Fibroblast of mammary gland (primary cell): ENCODE data around the gene FAM149B1.

Source experiments
- DNase-seq: peaks from one replicate; pipeline ENCODE4 v3.0.0-alpha.2; 2010; ENCODE audit warnings: low read depth
- H3K4me3 ChIP-seq: 2 replicates; pipeline ENCODE4 v1.5.1; 2011; ENCODE audit warnings: low read depth, mild to moderate bottlenecking, low read length, moderate library complexity; ENCODE audit not compliant: control insufficient read depth
- TF ChIP-seq, protein P1 (sequence below): conservative IDR thresholded peaks from 2 replicates; pipeline ENCODE4 v1.5.1; 2011; ENCODE audit warnings: low read depth, low read length, inconsistent platforms; ENCODE audit not compliant: control insufficient read depth, insufficient read depth

FAM149B1 gene

DNA sequence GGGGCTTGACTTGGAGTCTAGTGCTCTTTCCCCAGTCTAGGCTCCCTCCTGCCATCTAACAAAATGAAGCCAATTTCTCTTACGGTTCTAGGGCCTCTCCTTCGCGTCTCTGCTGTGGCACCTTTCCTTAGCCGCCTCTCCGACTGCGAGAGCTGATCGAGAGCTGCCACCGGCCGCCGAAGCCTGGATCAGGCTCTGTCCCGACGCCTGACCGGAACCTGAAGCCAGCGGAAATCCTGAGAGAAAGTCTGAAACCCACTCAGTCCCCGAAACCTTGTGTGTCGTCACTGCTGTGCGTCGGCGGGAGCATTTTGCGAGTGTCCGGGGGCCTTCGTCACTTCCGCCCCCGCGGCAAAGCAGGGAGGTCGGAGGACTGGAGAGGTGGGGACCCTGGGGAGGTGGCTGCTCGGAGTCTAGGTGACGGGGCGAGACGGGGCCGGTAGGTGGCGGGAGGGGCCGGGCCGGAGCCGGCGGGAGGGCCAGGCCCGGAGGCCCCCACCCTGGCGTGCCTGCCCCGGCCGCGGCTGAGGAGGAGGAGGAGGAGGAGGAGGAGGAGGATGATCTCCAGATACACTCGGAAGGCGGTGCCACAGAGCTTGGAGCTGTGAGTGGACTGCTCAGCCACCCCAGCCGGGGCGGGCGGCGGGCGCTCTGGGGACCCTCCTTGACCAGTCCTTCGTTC lies at the start of gene FAM149B1, which contains the start of gene ECD:
TSS of gene FAM149B1 (plus strand) at position 337 of the 682 bp plus-strand sequence. CDS start at position 558, 221 bp downstream.
TSS of gene ECD (minus strand) at position 226 of the 682 bp plus-strand sequence. CDS start 4,071 bp downstream, outside the sequence.
- peak within 1 kb of the TSS; percentile 99 for H3K4me3 ChIP-seq
- peak; percentile 94 for DNase-seq
- TF ChIP-seq, protein P1, sequence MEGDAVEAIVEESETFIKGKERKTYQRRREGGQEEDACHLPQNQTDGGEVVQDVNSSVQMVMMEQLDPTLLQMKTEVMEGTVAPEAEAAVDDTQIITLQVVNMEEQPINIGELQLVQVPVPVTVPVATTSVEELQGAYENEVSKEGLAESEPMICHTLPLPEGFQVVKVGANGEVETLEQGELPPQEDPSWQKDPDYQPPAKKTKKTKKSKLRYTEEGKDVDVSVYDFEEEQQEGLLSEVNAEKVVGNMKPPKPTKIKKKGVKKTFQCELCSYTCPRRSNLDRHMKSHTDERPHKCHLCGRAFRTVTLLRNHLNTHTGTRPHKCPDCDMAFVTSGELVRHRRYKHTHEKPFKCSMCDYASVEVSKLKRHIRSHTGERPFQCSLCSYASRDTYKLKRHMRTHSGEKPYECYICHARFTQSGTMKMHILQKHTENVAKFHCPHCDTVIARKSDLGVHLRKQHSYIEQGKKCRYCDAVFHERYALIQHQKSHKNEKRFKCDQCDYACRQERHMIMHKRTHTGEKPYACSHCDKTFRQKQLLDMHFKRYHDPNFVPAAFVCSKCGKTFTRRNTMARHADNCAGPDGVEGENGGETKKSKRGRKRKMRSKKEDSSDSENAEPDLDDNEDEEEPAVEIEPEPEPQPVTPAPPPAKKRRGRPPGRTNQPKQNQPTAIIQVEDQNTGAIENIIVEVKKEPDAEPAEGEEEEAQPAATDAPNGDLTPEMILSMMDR: no peak

DNA sequence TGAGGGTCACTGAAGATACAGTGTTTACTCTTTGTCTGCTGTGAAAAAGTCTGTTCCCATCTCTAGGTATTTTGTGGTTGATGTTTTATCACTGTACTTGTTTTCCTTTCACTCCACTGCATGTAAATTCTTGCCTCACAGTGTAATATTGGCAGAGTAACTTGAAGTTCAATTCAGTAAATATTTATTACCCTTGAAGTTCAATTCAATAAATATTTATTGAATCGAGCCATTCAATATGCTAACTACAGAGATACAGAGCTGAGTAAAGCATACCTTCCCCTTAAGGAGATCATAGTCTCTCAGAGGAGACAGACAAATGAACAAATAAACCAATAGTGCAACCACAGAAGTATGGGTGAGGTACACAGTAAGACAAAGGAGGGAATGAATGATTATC lies 48.5 kb upstream of the FAM149B1 start:
- DNase-seq: no peak
- H3K4me3 ChIP-seq: no peak overlapping the region
- TF ChIP-seq, protein P1: no peak

DNA sequence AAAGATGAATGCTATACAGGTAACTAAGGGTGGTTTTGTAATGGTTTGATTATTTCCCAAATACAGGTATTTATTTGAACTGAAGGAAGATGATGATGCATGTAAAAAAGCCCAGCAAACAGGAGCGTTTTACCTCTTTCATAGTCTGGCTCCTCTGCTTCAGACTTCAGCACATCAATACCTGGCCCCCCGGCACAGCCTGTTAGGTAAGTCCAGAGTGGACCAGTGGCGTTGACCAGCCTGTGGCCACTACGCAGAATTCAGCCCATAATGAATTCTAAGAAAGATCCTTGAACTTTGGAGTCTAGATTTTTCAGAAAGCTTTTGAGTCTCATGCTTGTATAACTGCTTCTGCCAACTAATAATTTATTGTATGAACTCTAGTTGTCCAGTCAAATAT lies 48.0 kb upstream of the FAM149B1 start:
- no peak overlapping the region for H3K4me3 ChIP-seq
- no peak for DNase-seq
- TF ChIP-seq, protein P1: no peak

DNA sequence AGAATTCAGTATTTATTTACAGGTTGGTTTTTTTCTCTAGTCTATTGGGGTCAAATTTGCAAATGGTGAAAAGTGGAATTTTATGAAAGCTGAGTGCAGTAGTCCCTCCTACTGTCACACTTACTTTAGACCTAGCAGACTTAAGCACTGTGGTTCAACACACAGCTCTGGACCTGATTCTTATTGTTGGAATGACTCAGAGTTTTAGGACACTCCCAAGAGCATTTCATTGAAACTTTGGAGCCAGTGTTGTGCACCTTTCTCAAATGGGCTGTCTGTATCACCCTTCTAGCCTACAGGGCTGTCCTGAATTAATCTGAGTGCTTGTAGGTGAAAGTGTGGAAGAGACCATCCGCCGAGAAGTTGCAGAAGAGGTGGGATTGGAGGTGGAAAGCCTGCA lies 41.6 kb upstream of the FAM149B1 start:
- DNase-seq: peak; percentile 22
- TF ChIP-seq, protein P1: no peak
- no peak overlapping the region for H3K4me3 ChIP-seq

DNA sequence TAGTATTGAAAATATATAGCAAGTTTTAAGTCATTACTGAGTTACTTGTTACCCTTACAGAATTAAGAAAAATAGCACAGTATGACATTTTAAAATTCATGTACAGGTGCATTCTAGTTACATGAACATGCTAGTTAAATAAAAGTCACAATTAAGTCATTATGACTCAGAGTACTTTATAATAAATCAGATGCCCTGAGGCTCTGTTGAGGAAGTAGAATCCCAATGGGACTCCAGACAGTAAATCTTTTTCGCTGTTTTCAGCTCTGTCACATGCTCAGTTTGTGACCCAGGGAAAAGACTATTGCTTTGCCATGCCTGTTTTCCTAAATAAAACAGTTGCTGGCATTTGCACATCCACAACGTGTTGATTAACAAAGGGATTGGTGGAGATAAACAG lies 36.6 kb upstream of the FAM149B1 start:
- DNase-seq: peak; percentile 42
- TF ChIP-seq, protein P1: no peak

DNA sequence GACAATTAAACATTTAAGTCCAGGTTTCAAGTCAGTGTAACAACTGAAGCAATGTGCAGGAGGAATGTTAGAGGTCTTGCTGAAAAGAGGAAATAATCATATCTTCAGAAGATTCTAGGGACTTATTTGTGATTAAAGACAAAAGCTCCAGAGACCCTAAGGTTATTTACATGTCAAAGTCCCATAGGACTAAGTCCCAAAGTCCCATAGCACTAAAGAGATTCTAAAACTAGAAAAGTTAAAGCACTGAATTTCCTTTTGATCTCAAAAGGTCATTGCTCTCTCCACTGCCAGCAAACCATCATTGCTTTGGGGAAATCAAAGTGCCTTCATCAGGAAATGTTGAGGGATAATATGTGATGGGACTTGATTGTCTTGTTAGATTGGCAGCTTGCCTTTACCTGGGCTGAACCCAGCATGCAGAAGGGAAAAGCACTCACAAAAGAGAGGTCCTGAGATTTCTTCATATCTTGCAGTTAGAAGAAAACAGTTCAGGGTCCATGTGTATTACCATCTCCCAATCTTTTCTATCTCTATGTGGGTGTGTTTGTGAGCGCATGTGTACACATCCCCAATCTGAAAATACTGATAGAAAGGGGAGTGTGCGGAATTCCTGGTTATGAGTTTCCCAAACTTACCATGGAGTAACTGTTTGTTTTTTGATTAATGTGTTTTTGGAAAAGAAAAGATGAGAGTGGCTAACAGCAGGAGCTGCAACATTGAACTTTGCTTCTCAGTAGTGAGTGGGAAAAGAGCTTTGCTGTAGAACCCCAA lies 35.8 kb upstream of the FAM149B1 start:
- TF ChIP-seq, protein P1: no peak
- no peak for DNase-seq

More for the DNA sequence above, 36.6 kb upstream of the FAM149B1 start:
- no peak overlapping the region for H3K4me3 ChIP-seq

More for the DNA sequence above, 35.8 kb upstream of the FAM149B1 start:
- no peak overlapping the region for H3K4me3 ChIP-seq
